Putamen (tissue), 1 donor: Measurements from ENCODE around the gene DBT.
A peak's percentile ranks its signal among the peaks of the same experiment; 100 is the strongest.
"Not testable (repeated sequence)": the region's sequence is repeated elsewhere in the genome, so short reads cannot be mapped to it uniquely, and the experiment has no call there.

Experiments
- DNase-seq: peaks from one replicate; pipeline ENCODE4 v3.0.0-alpha.2; 2016; ENCODE audit warnings: low spot score

The DBT gene

GRCh38 chr1:100250807-100251206 is 1.2 kb upstream of the DBT start:
- no peak for DNase-seq

GRCh38 chr1:100250264-100250663 is 630 bp upstream of the DBT start:
- no peak for DNase-seq

- peak; percentile 7 for DNase-seq
Observed at GRCh38 chr1:100249155-100249536, 488 bp downstream of the DBT start.

- DNase-seq: no peak
Observed at GRCh38 chr1:100246738-100247137, 2.9 kb downstream of the DBT start.

GRCh38 chr1:100240631-100241030 is 9.0 kb downstream of the DBT start:
- DNase-seq: no peak

GRCh38 chr1:100239961-100240360 is 9.7 kb downstream of the DBT start:
- no peak for DNase-seq

- no peak for DNase-seq
Observed at GRCh38 chr1:100237091-100237490, 12.5 kb downstream of the DBT start.

GRCh38 chr1:100234432-100234831 is 15.2 kb downstream of the DBT start:
- no peak for DNase-seq

- DNase-seq: not testable (repeated sequence)
Observed at GRCh38 chr1:100233566-100233965, 16.1 kb downstream of the DBT start.

- DNase-seq: no peak
Observed at GRCh38 chr1:100232156-100232555, 17.5 kb downstream of the DBT start.

- no peak for DNase-seq
Observed at GRCh38 chr1:100231721-100232120, 17.9 kb downstream of the DBT start.

GRCh38 chr1:100230765-100231164 is 18.9 kb downstream of the DBT start:
- DNase-seq: no peak

- no peak for DNase-seq
Observed at GRCh38 chr1:100229681-100230443, 19.8 kb downstream of the DBT start.

GRCh38 chr1:100222428-100222827 is 27.2 kb downstream of the DBT start:
- DNase-seq: no peak

- DNase-seq: no peak
Observed at GRCh38 chr1:100219883-100220282, 29.8 kb downstream of the DBT start.

GRCh38 chr1:100219457-100219856 is 30.2 kb downstream of the DBT start:
- DNase-seq: no peak

- DNase-seq: no peak
Observed at GRCh38 chr1:100217834-100218233, 31.8 kb downstream of the DBT start.

- DNase-seq: no peak
Observed at GRCh38 chr1:100215101-100215500, 34.5 kb downstream of the DBT start.

- no peak for DNase-seq
Observed at GRCh38 chr1:100213141-100213540, 36.5 kb downstream of the DBT start.

- DNase-seq: no peak
Observed at GRCh38 chr1:100206301-100206700, 43.3 kb downstream of the DBT start.

- not testable (repeated sequence) for DNase-seq
Observed at GRCh38 chr1:100205593-100205992, 44.0 kb downstream of the DBT start.

GRCh38 chr1:100205103-100205502 is 44.5 kb downstream of the DBT start:
- DNase-seq: not testable (repeated sequence)

GRCh38 chr1:100202703-100203102 is 46.9 kb downstream of the DBT start:
- DNase-seq: not testable (repeated sequence)

- not testable (repeated sequence) for DNase-seq
Observed at GRCh38 chr1:100200060-100200459, 49.6 kb downstream of the DBT start.
